Suprapubic skin (tissue), 4 donors: Measurements from ENCODE around the gene CNPY3. TPM values are rescaled to one million over a fixed set of nuclear protein-coding genes. Genes with fewer than 3 reads are reported as not detected.
"Not testable (repeated sequence)": the region's sequence is repeated elsewhere in the genome, so short reads cannot be mapped to it uniquely, and the experiment has no call there.

Source experiments
- DNase-seq, 2 donors: peaks; one replicate each; pipeline ENCODE4 v3.0.0-alpha.2; 2019; ENCODE audit warnings: low spot score in 2 of 2
- H3K27ac ChIP-seq: fragments of 200-600 bp; sonication (generic); one replicate; pipeline ENCODE4 v1.5.1; 2019
- H3K27me3 ChIP-seq: fragments of 200-600 bp; sonication (generic); one replicate; pipeline ENCODE4 v1.5.1; 2019
- H3K36me3 ChIP-seq: fragments of 200-600 bp; sonication (generic); one replicate; pipeline ENCODE4 v1.5.1; 2019
- H3K4me1 ChIP-seq: fragments of 200-600 bp; sonication (generic); one replicate; pipeline ENCODE4 v1.5.1; 2019
- H3K4me3 ChIP-seq: fragments of 200-600 bp; sonication (generic); one replicate; pipeline ENCODE4 v1.5.1; 2019; ENCODE audit warnings: mild to moderate bottlenecking
- H3K9me3 ChIP-seq: fragments of 200-600 bp; sonication (generic); one replicate; pipeline ENCODE4 v1.5.1; 2019
- EP300 ChIP-seq: sonication (generic); formaldehyde crosslinking; IDR thresholded peaks from one replicate; pipeline ENCODE4 v1.6.1; 2017; ENCODE audit warnings: antibody characterized with exemption
- POLR2A ChIP-seq, 2 donors: fragments of 450-650 bp; IDR thresholded peaks; one replicate each; pipeline ENCODE4 v1.6.1; 2017; ENCODE audit warnings: antibody characterized with exemption in 2 of 2, mild to moderate bottlenecking in 2 of 2, moderate library complexity in 2 of 2
- POLR2AphosphoS5 ChIP-seq, 3 donors: sonication (generic); formaldehyde crosslinking; IDR thresholded peaks; one replicate each; pipeline ENCODE4 v1.6.1; 2017; ENCODE audit warnings: antibody characterized with exemption in 3 of 3
- WGBS: methylation state at CpG from one replicate; pipeline ENCODE4 v1.1.5; 2018; 5-methylcytosine and 5-hydroxymethylcytosine counted together
- total RNA-seq, 4 donors: library from RNA; depleted of rRNA; stranded (reverse); fragments of >200 nt; gene quantifications; one replicate each; pipeline ENCODE4 v1.1.0, GENCODE V29; 2016
- TF ChIP-seq, protein P1 (sequence below), 2 donors: fragments of 200-600 bp in 1 of 2; fragments of 450-650 bp in 1 of 2; sonication (generic) in 1 of 2; IDR thresholded peaks; one replicate each; pipeline ENCODE4 v1.5.1; 2016 to 2019; ENCODE audit warnings: antibody characterized with exemption in 2 of 2, mild to moderate bottlenecking in 1 of 2, moderate library complexity in 1 of 2

CNPY3 gene
- total RNA-seq, 4 donors from 2014 or later = 19.0 to 26.4 (median 23.2) TPM

DNA sequence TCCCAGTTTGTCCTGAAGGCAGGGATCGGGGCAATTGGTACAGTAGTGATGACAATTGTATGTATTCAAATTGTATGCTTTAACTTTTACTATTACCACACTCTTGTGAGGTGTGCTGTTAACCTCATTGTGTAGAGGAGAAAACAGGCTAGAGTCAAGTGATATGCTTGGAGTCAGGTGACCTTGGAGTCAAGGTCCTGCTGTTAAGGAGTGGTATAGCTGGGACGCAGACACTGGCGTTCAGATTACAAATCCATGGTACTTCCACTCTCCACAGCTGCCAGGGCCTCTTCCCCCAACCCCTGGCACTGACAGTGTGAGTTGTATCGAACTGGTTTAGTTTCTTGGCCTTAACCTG lies 10.5 kb downstream of the CNPY3 start:
- H3K4me3 ChIP-seq = no peak overlapping the region
- H3K4me1 ChIP-seq = no peaks in the 10 kb centered on the region
- WGBS = 80% methylated on average over 4 of the region's 4 CpGs
- DNase-seq = no peak
- no peak overlapping the region for H3K27ac ChIP-seq
- H3K9me3 ChIP-seq = no peaks in the 10 kb centered on the region
- peaks cover 80% of the 10 kb centered on the region for H3K36me3 ChIP-seq
- H3K27me3 ChIP-seq = no peaks in the 10 kb centered on the region
- TF ChIP-seq, protein P1, sequence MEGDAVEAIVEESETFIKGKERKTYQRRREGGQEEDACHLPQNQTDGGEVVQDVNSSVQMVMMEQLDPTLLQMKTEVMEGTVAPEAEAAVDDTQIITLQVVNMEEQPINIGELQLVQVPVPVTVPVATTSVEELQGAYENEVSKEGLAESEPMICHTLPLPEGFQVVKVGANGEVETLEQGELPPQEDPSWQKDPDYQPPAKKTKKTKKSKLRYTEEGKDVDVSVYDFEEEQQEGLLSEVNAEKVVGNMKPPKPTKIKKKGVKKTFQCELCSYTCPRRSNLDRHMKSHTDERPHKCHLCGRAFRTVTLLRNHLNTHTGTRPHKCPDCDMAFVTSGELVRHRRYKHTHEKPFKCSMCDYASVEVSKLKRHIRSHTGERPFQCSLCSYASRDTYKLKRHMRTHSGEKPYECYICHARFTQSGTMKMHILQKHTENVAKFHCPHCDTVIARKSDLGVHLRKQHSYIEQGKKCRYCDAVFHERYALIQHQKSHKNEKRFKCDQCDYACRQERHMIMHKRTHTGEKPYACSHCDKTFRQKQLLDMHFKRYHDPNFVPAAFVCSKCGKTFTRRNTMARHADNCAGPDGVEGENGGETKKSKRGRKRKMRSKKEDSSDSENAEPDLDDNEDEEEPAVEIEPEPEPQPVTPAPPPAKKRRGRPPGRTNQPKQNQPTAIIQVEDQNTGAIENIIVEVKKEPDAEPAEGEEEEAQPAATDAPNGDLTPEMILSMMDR (IDR thresholded peaks at IDR 0.05) = no peak
- no peak for TF ChIP-seq EP300
- no peak for TF ChIP-seq POLR2A (IDR thresholded peaks at IDR 0.05)
- TF ChIP-seq POLR2AphosphoS5 (IDR thresholded peaks at IDR 0.05) = no peak

DNA sequence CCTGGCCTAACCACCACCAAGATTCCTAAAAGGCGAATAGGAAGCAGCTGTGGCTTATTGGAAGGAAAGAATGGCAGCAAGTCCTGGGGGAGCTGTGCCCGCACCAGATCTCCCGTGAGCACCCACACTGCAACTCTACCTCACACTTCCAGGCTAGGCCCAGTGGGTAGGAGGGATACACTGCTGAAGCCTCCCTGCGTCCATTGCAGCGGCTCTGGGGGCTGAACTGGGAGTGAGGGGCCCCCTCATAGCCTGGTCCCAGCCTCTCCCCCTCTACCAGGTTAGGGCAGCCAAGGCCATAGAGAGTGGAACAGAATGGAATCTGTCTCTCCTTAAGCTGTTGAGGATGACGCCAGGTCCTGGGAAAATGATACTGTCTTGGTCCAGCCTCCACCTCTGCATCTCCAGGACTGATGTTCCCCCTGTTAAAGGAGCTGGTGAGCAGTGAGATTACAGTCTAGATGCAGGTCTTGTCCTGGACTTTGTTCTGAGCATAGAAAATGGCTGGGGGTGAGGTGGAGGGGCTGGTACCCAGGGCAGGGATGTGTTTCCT lies 11.3 kb downstream of the CNPY3 start:
- no peak for DNase-seq
- no peaks in the 10 kb centered on the region for H3K4me1 ChIP-seq
- TF ChIP-seq POLR2A (IDR thresholded peaks at IDR 0.05) = no peak
- TF ChIP-seq, protein P1 (IDR thresholded peaks at IDR 0.05) = no peak
- no peak for TF ChIP-seq EP300
- TF ChIP-seq POLR2AphosphoS5 (IDR thresholded peaks at IDR 0.05) = no peak
- H3K9me3 ChIP-seq = no peaks in the 10 kb centered on the region
- H3K36me3 ChIP-seq = peaks cover 74% of the 10 kb centered on the region
- H3K4me3 ChIP-seq = no peak overlapping the region
- H3K27ac ChIP-seq = no peak overlapping the region
- 93% methylated on average over 6 of the region's 6 CpGs for WGBS
- H3K27me3 ChIP-seq = no peaks in the 10 kb centered on the region

DNA sequence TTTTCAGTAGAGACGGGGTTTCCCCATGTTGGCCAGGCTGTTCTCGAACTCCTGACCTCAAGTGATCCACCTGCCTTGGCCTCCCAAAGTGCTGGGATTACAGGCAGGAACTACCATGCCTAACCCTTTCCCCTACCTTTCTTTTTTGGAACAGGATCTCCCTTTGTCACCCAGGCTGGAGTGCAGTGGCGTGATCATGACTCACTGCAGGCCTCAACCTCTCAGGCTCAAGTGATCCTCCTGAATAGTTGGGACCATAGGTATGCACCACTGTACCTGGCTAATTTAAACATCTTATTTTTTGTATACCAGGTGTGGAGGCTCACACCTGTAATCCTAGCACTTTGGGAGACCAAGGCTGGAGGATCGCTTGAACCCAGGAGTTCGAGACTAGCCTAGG lies 12.1 kb downstream of the CNPY3 start:
- not testable (repeated sequence) for DNase-seq, H3K9me3 ChIP-seq
- H3K36me3 ChIP-seq = peaks cover 66% of the 10 kb centered on the region

DNA sequence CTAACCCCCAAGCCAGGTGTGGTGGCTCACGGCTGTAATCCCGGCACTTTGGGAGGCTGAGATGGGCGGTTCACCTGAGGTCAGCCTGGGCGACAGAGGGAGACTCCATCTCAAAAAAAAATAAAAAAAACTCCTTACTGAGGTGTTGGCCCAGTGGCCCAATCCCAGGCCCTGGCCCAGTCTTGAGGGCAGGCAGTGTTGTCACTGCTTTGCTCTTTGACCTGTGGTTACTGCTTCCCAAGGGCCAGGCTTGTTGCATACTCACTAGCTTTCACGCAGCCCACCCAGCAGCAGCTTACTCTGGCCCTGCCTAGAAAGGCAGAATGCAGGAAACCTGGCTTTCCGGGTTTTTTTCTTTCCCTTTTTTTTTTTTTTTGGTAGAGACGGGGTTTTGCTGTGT lies 13.2 kb downstream of the CNPY3 start:
- H3K4me3 ChIP-seq = no peak overlapping the region
- TF ChIP-seq, protein P1 (IDR thresholded peaks at IDR 0.05) = no peak
- TF ChIP-seq POLR2A (IDR thresholded peaks at IDR 0.05) (no peak), POLR2AphosphoS5 (IDR thresholded peaks at IDR 0.05) (no peak), EP300 (no peak)
- H3K27ac ChIP-seq = no peak overlapping the region
- H3K4me1 ChIP-seq = no peaks in the 10 kb centered on the region
- WGBS = 86% methylated on average over 7 of the region's 7 CpGs
- DNase-seq = no peak
- peaks cover 55% of the 10 kb centered on the region for H3K36me3 ChIP-seq
- H3K27me3 ChIP-seq = no peaks in the 10 kb centered on the region
- no peaks in the 10 kb centered on the region for H3K9me3 ChIP-seq

More for the DNA sequence above, 12.1 kb downstream of the CNPY3 start:
- H3K27me3 ChIP-seq, H3K4me3 ChIP-seq, H3K4me1 ChIP-seq, H3K27ac ChIP-seq: not testable (repeated sequence)
- 98% methylated on average over 5 of the region's 5 CpGs for WGBS

DNA sequence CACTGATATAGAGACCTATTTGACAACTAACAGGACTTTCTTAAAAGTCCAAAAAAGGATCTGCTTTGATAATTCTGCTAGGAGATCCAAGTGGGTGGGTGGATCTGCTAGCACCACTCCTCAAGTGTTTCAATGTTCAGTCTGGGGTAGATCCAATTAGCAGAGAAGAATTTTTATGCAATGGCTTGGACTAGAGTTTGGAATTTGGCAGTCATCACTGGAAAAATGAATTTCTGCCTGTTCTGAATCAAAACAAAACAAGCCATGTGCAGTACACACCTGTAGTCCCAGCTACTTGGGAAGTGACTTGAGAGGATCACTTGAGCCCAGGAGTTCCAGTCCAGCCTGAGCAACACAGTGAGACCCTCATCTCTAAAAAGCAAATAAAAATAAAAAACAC lies 18.7 kb downstream of the CNPY3 start:
- Histone ChIP-seq H3K4me1 (no peaks in the 10 kb centered on the region), H3K36me3 (peaks cover 12% of the 10 kb centered on the region), H3K4me3 (no peak overlapping the region), H3K27ac (no peak overlapping the region), H3K9me3 (no peaks in the 10 kb centered on the region), H3K27me3 (no peaks in the 10 kb centered on the region)
- TF ChIP-seq EP300 = no peak
- no peak for TF ChIP-seq POLR2A (IDR thresholded peaks at IDR 0.05)
- TF ChIP-seq POLR2AphosphoS5 (IDR thresholded peaks at IDR 0.05) = no peak
- TF ChIP-seq, protein P1 (IDR thresholded peaks at IDR 0.05) = no peak
- DNase-seq = no peak

DNA sequence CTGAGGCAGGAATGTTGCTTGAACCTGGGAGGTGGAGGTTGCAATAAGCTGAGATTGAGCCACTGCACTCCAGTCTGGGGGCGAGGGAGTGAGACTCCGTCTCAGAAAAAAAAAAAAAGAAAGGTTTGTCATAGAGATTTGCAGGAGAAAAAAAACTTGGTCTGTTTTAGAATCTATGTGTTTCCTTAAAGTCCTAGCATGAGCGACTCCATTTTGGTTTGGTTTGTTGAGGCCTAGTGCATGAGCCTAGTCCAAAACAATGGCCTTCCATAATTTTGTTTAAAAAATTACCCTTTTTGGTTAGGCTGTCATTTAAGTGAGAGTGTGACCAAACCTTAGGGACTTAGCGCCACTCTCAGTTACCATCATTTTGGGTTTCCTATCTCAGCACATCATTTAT lies 23.1 kb downstream of the CNPY3 start:
- DNase-seq = no peak
- Histone ChIP-seq H3K9me3 (no peaks in the 10 kb centered on the region), H3K27ac (no peak overlapping the region), H3K4me1 (no peaks in the 10 kb centered on the region), H3K27me3 (no peaks in the 10 kb centered on the region), H3K36me3 (no peaks in the 10 kb centered on the region), H3K4me3 (no peak overlapping the region)
- TF ChIP-seq POLR2A (IDR thresholded peaks at IDR 0.05) (no peak), POLR2AphosphoS5 (IDR thresholded peaks at IDR 0.05) (no peak), EP300 (no peak)
- TF ChIP-seq, protein P1 (IDR thresholded peaks at IDR 0.05) = no peak
- WGBS = 96% methylated on average over 4 of the region's 4 CpGs

DNA sequence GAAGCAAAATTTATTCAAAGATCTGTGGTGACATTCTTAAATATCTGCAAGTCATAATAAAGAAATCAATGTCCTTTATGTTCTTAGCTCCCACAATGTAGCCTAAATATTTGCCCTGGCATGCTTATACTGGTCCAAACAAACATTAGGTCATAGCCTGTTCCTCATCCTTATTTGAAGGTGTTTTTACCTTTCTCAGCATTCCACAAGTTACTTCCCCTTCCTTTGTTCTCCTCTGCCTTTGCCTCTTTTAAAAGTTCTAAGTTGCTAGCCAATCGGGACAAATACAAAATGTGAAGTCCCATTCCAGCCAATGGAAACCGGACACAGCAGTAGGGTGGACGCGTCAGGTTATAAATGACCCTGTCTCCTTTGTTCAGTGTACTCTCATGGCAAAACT lies 25.1 kb downstream of the CNPY3 start:
- H3K4me1 ChIP-seq, H3K4me3 ChIP-seq, DNase-seq, H3K36me3 ChIP-seq, H3K27ac ChIP-seq, H3K9me3 ChIP-seq, H3K27me3 ChIP-seq: not testable (repeated sequence)
- 92% methylated on average over 4 of the region's 4 CpGs for WGBS
